KMS-11 (cell line): ENCODE measurements around the gene ZNF735.
"Not testable (repeated sequence)": the region's sequence is repeated elsewhere in the genome, so short reads cannot be mapped to it uniquely, and the experiment has no call there.

Source experiments
- H2AFZ ChIP-seq: fragments of 200-600 bp; sonication (generic); 2 replicates; pipeline ENCODE4 v1.6.1; 2016; ENCODE audit warnings: antibody characterized with exemption, mixed run types, low read depth
- H3K27ac ChIP-seq: fragments of 200-600 bp; sonication (generic); 2 replicates; pipeline ENCODE4 v1.6.1; 2016; ENCODE audit warnings: mild to moderate bottlenecking, mixed run types
- H3K27me3 ChIP-seq: fragments of 200-600 bp; sonication (generic); 2 replicates; pipeline ENCODE4 v1.6.1; 2017; ENCODE audit warnings: mild to moderate bottlenecking, low read depth, mixed run types, moderate library complexity; ENCODE audit not compliant: insufficient read depth
- H3K36me3 ChIP-seq: fragments of 200-600 bp; sonication (generic); 2 replicates; pipeline ENCODE4 v1.6.1; 2017; ENCODE audit warnings: mild to moderate bottlenecking, mixed run types; ENCODE audit not compliant: insufficient read depth
- H3K4me1 ChIP-seq: fragments of 200-600 bp; sonication (generic); 2 replicates; pipeline ENCODE4 v1.6.1; 2016; ENCODE audit warnings: mild to moderate bottlenecking, low read depth, mixed run types; ENCODE audit not compliant: poor library complexity, severe bottlenecking
- H3K4me2 ChIP-seq: fragments of 200-600 bp; sonication (generic); 2 replicates; pipeline ENCODE4 v1.7.0; 2016; ENCODE audit warnings: mild to moderate bottlenecking, mixed run types
- H3K4me3 ChIP-seq: fragments of 200-600 bp; sonication (generic); IDR thresholded peaks from 2 replicates; pipeline ENCODE4 v1.6.1; 2017; ENCODE audit warnings: low read depth, low read length, mixed read lengths; ENCODE audit not compliant: insufficient read depth
- H3K79me2 ChIP-seq: fragments of 200-600 bp; sonication (generic); 2 replicates; pipeline ENCODE4 v1.6.1; 2016; ENCODE audit warnings: low read depth, mixed run types; ENCODE audit not compliant: insufficient read depth
- H3K9ac ChIP-seq: fragments of 200-600 bp; sonication (generic); 2 replicates; pipeline ENCODE4 v1.6.1; 2016; ENCODE audit warnings: mild to moderate bottlenecking, mixed run types
- H4K20me1 ChIP-seq: fragments of 200-600 bp; sonication (generic); 2 replicates; pipeline ENCODE4 v1.6.1; 2016; ENCODE audit warnings: mild to moderate bottlenecking, mixed run types; ENCODE audit not compliant: insufficient read depth
- TF ChIP-seq, protein P1 (sequence below): fragments of 200-600 bp; sonication (generic); conservative IDR thresholded peaks from 2 replicates; pipeline ENCODE4 v1.6.1; 2017; ENCODE audit warnings: low read depth, mild to moderate bottlenecking, antibody characterized with exemption, low read length, moderate library complexity, mixed read lengths

ZNF735 gene

DNA sequence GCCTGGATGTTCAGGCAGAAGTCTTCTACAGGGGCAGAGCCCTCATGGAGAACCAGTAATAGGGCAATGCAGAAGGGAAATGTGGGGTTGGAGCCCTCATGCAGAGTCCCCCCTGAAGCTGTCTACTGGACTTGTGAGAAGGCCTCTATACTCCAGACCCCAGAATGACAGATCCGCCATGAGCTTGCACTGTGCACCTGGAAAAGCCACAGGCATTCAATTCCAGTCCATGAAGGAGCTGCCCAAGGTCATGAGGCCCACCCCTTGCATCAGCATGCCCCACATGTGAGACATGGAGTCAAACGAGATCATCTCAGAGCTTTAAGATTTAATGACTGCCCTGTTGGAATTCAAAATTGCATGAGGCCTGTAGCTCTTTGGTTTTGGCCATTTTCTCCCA is 16.4 kb downstream of the ZNF735 start:
- TF ChIP-seq, protein P1, sequence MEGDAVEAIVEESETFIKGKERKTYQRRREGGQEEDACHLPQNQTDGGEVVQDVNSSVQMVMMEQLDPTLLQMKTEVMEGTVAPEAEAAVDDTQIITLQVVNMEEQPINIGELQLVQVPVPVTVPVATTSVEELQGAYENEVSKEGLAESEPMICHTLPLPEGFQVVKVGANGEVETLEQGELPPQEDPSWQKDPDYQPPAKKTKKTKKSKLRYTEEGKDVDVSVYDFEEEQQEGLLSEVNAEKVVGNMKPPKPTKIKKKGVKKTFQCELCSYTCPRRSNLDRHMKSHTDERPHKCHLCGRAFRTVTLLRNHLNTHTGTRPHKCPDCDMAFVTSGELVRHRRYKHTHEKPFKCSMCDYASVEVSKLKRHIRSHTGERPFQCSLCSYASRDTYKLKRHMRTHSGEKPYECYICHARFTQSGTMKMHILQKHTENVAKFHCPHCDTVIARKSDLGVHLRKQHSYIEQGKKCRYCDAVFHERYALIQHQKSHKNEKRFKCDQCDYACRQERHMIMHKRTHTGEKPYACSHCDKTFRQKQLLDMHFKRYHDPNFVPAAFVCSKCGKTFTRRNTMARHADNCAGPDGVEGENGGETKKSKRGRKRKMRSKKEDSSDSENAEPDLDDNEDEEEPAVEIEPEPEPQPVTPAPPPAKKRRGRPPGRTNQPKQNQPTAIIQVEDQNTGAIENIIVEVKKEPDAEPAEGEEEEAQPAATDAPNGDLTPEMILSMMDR: no peak
- H3K4me3 ChIP-seq: no peak overlapping the region
- no peaks in the 10 kb centered on the region for H3K36me3 ChIP-seq
- no peak overlapping the region for H3K9ac ChIP-seq
- no peak overlapping the region for H2AFZ ChIP-seq
- no peak overlapping the region for H3K4me2 ChIP-seq
- no peaks in the 10 kb centered on the region for H3K79me2 ChIP-seq
- no peaks in the 10 kb centered on the region for H3K27me3 ChIP-seq
- no peak overlapping the region for H3K27ac ChIP-seq
- H3K4me1 ChIP-seq: no peaks in the 10 kb centered on the region
- no peaks in the 10 kb centered on the region for H4K20me1 ChIP-seq

DNA sequence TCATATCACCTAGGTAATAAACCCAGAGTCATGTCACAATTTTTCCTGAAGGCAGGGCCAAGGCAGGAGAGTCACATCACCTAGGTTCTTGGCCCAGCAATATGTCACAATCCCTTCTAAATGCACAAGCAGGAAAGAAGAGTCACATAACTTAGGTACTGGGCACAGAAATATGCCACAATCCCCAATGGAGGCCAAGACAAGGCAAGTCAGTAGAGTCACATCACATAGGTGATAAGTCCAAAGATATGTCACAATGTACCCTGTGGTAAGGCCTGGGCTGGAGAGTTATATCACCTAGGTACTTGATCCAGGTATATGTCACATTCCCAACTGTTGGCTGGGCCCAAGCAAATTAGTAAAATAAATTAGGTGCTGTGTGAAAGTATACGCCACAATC is 21.2 kb downstream of the ZNF735 start, which contains the start of gene ZNF679:
TSS of gene ZNF679 (plus strand) at position 301 of the 400 bp plus-strand sequence. CDS start 20,644 bp downstream, outside the sequence.
- not testable (repeated sequence) for H4K20me1 ChIP-seq, H3K27ac ChIP-seq, H3K79me2 ChIP-seq, H3K36me3 ChIP-seq, H3K27me3 ChIP-seq, H3K4me1 ChIP-seq, H3K4me2 ChIP-seq, H3K9ac ChIP-seq, H2AFZ ChIP-seq, H3K4me3 ChIP-seq

DNA sequence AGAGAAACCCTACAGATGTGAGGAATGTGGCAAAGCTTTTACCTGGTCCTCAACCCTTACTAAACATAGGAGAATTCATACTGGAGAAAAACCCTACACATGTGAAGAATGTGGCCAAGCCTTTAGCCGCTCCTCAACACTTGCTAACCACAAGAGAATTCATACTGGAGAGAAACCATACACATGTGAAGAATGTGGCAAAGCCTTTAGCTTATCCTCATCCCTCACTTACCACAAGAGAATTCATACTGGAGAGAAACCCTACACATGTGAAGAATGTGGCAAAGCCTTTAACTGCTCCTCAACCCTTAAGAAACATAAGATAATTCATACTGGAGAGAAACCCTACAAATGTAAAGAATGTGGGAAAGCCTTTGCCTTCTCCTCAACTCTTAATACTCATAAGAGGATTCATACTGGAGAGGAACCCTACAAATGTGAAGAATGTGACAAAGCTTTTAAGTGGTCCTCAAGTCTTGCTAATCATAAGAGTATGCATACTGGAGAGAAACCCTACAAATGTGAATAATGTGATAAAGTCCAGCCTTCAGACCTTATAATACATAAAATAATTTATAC is 59.4 kb downstream of the ZNF735 start:
- Histone ChIP-seq H3K27ac (no peak overlapping the region), H3K79me2 (no peaks in the 10 kb centered on the region), H3K4me3 (no peak overlapping the region), H3K4me2 (no peak overlapping the region), H3K36me3 (no peaks in the 10 kb centered on the region), H3K27me3 (no peaks in the 10 kb centered on the region), H3K4me1 (no peaks in the 10 kb centered on the region), H2AFZ (no peak overlapping the region), H4K20me1 (no peaks in the 10 kb centered on the region), H3K9ac (no peak overlapping the region)
- TF ChIP-seq, protein P1: no peak
